ENCODE results near the gene LCK. TPM values are rescaled to one million over a fixed set of nuclear protein-coding genes. Genes with fewer than 3 reads are reported as not detected.

LCK gene
- total RNA-seq, result not detected in 2 replicates

DNA sequence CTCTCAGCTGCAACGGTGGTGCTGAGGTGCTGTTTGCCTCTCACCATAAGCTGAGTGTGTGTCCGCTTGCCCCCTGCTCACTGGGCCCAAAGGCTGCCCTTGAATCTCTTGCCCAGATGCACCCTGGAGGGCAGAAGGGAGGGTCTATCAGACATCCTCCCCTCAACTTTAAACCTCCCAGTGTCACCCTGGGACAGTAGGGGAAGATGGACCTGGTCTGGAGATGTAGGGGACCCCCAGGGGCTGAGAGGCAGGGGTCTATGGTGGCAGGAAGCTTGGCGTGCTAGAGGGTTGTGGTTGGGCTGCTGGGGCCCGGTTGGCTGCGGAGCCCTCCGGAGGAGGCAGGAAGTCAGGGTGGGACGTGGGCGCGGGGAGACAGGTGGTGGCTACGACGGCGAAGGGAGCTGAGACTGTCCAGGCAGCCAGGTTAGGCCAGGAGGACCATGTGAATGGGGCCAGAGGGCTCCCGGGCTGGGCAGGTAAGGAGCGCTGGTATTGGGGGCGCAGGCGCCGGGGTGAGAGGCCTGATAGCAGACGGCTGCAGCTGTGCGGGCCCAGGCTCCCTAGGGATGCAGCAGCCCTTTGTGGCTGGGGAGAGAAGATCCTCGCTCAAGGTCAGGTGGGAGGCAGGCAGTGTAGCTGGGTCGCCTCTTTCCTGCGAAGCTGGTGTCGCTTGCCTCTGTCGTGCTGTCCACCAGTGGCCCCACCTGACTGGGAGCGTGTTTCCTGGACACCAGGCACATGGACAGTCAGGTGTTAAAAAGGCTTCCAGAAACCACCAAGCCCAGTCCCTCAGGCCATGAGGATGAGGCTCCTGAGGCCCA is at the start of gene LCK:
Gene LCK, plus strand, starts transcription at position 373 of the 824 bp plus-strand sequence. CDS start 23,065 bp downstream, outside the sequence.

DNA sequence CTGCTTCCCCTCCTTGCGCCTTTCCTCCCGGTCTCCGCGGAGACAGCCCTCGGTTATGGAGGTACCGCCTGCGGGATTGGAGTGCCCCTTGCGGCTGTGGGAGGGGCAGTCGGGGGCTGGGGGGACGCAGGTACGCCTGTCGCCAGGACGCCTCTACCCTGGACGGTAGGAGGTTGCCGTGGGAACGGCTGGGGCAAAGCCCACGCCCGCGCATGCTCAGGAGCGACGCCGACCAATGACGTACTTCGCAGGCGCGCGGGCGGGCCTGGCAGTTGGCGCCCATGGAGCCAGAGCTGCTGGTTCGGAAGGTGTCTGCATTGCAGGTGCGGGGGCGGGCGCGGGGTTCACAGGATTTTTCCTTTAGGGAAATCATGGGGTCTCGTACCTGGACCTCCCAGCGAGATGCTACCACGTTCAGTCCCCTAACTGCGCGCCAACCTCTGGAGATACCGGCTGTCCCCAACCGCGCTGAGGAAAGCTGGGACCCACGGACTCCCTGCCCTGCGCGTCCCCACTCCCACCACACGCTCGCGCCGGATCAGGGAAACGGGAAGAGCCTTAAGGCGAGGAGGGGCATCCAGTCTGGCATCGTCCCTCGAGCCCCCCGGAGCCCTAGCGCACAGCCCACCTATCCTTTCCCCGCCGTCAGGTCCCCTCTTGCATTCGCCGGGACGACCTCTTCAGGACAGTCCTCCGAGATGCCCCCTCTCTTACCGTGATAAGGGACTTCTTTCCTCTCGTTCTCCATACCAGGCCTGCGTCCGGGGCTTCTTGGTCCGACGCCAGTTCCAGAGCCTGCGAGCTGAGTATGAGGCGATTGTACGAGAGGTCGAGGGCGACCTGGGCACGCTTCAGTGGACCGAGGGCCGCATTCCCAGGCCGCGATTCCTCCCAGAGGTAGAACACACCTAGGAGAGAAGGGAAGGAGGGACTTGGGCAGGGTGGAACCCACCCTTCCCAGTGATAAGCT is 45.4 kb upstream of the LCK start, which contains the start of gene IQCC:
Gene IQCC, plus strand, starts transcription at position 271 of the 970 bp plus-strand sequence. Its CDS starts 11 bp downstream, at position 282.

DNA sequence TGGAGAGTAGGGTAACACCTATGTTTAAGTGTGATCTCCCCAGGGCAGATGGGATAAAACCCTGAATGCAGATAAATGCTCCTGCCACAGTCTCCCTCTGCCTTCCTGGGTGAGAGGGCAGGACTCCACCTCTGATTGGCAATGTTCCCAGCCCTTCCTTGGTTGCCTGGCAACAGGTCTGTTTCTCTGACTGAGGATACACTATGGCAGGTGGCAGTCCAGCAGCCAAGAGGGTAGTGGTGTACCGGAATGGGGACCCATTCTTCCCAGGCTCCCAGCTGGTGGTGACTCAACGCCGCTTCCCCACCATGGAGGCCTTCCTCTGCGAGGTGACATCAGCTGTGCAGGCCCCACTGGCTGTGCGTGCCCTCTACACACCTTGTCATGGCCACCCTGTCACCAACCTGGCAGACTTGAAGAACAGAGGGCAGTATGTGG is 42.2 kb upstream of the LCK start, which contains the start of gene DCDC2B:
Gene DCDC2B, plus strand, starts transcription at position 199 of the 438 bp plus-strand sequence. Its CDS starts 5 bp downstream, at position 204.

DNA sequence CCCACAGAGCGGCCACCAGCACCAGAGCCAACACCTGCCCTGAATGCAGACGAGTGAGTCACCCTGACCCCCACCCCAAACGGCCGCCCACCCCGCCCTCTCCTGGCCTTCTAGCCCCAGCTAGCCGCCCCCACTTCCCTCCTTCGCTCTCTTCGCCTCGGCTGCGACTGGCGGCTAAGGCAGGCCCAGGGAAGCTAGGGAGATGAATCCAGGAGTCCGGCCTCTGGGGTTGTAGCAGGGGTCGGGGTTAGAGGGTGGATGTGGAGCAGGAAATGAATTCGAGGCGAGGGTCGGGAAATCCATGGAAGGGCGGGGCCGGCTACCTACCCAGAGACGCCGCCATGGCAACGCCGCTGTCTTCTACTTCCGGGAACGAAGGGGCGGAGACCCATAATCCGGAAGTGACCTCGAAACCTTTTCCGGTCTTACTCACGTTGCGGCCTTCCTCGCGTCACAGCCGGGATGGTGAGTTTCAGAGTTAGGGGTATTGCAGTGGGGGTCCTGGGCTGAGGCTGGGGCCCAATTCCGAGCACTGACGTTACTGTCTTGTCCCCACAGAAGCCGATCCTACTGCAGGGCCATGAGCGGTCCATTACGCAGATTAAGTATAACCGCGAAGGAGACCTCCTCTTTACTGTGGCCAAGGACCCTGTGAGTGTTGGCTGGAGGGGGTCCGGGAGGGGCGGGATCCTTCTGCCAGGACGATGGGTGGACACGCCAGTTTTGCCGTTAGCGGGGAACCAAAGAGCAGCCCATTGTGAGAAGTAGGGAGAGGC is 28.9 kb upstream of the LCK start, which contains the start of the genes EIF3I and TMEM234:
Gene EIF3I, plus strand, starts transcription at position 428 of the 776 bp plus-strand sequence. Its CDS starts 35 bp downstream, at position 463.
Gene TMEM234, minus strand, starts transcription at position 374 of the 776 bp plus-strand sequence. Its CDS starts 31 bp downstream, at position 343.

DNA sequence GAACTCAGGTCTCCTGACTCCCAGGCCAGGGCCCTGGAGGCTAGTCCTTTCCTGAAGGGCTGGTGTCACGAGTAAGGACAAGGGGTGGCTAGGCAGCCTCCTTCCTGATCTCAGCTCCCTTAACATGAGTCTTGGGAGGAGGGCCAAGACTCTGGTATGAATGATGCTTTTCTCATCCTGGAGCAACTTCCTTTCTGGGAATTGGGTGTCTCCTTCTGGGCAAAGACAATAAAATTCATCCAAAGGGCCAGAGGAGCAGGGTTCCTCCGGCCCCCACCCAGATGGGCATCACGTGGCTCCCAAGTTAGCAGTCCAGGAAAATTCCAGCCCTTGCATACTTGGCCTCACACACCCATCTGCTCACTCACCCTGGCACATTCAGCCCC is 4.2 kb upstream of the LCK start, which contains the start of gene FAM167B:
Gene FAM167B, plus strand, starts transcription at position 335 of the 386 bp plus-strand sequence. CDS start 200 bp downstream, outside the sequence.

DNA sequence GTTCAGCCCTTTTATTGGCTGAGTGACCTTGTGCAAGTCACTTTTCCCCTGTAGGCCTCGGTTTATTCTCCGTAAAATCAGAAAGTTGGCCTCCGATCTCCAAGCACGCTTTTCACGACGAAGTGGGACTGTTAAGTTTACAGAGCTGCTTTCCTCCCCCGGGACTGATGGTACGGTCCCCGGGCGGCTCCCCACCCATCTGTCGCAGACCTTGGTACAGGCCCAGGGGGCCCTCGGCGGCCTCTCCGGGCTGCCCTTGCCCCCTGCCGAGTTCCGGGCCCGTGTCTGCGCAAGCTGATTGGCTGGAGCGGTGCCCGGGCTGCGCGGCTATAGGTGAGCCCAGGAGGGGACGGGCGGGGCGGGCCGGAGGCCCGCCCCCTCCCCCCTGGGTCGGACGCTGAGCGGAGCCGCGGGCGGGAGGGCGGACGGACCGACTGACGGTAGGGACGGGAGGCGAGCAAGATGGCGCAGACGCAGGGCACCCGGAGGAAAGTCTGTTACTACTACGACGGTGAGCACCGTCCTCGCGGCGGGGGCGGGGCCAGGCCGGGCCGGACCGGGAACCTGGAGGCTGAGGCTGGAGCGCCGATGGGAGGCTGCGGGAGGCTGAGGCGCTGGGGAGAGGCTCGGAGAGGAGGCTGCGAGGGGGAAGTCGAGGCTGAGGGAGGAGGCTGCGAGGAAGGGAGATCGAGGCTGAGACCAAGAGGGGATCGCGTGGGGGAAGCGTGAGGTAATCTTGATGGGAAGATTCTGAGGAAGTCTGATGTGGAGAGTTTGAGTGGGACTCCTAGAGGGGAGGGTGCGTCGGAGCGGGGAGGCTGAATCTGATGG is 40.9 kb downstream of the LCK start, which contains the start of gene HDAC1:
Gene HDAC1, plus strand, starts transcription at position 376 of the 831 bp plus-strand sequence. Its CDS starts 87 bp downstream, at position 463.

Other genes with a start within 250 kb of the LCK start
- 33.1 and 39.8 TPM in 2 replicates for gene KHDRBS1, start 237.4 kb upstream of the LCK start, total RNA-seq
- gene TMEM39B, start 178.3 kb upstream of the LCK start, total RNA-seq, result 4.0 and 8.0 TPM in 2 replicates
- gene KPNA6, start 143.2 kb upstream of the LCK start, total RNA-seq, result 26.4 and 29.0 TPM in 2 replicates
- gene TXLNA, start 71.6 kb upstream of the LCK start, total RNA-seq, result 56.6 and 59.5 TPM in 2 replicates
- 6.2 and 12.8 TPM in 2 replicates for gene CCDC28B, start 50.7 kb upstream of the LCK start, total RNA-seq
- 0.59 and 0.87 TPM in 2 replicates for gene IQCC, start 45.6 kb upstream of the LCK start, total RNA-seq
- not detected in 2 replicates for gene DCDC2B, start 42.2 kb upstream of the LCK start, total RNA-seq
- 8.3 and 9.6 TPM in 2 replicates for gene TMEM234, start 28.9 kb upstream of the LCK start, total RNA-seq
- gene EIF3I, start 28.9 kb upstream of the LCK start, total RNA-seq, result 187 and 195 TPM in 2 replicates
- 0.44 and 0.54 TPM in 2 replicates for gene FAM167B, start 4.0 kb upstream of the LCK start, total RNA-seq
- gene HDAC1, start 40.8 kb downstream of the LCK start, total RNA-seq, result 46.2 and 46.7 TPM in 2 replicates
- gene MARCKSL1, start 85.0 kb downstream of the LCK start, total RNA-seq, result 419 and 469 TPM in 2 replicates
- 2.7 and 4.1 TPM in 2 replicates for gene FAM229A, start 111.2 kb downstream of the LCK start, total RNA-seq
- not detected in 2 replicates for gene TSSK3, start 111.3 kb downstream of the LCK start, total RNA-seq
- gene BSDC1, start 143.2 kb downstream of the LCK start, total RNA-seq, result 40.3 and 45.5 TPM in 2 replicates
- gene ZBTB8B, start 213.8 kb downstream of the LCK start, total RNA-seq, result not detected in 2 replicates